Measurements from ENCODE around the gene ME1. TPM values are rescaled to one million over a fixed set of nuclear protein-coding genes. Genes with fewer than 3 reads are reported as not detected.
A peak's percentile ranks its signal among the peaks of the same experiment; 100 is the strongest.

Gene ME1
- total RNA-seq, 3 donors from 2014 or later = 2.6 to 10.4 (median 7.3) TPM

GRCh38 chr6:83431545-83432155 lies 799 bp upstream of the ME1 start:
- DNase-seq (peak; percentile 85 to 87 (median 87)), ATAC-seq (peak; percentile 82)
- Histone ChIP-seq H3K4me3 (no peak overlapping the region), H3K36me3 (ENCODE audit: low read depth) (no peaks in the 10 kb centered on the region), H3K4me1 (ENCODE audit: low read depth) (peaks cover 19% of the 10 kb centered on the region), H3K9me3 (no peaks in the 10 kb centered on the region)
- TF ChIP-seq CTCF (IDR thresholded peaks at IDR 0.05) = no peak
- intact Hi-C loops (cut with DNase I, micrococcal nuclease) = no loop called here

GRCh38 chr6:83429857-83430610 lies 817 bp downstream of the ME1 start:
- intact Hi-C loops (cut with DNase I, micrococcal nuclease) = no loop called here
- peaks cover 1% of the 10 kb centered on the region for H3K9me3 ChIP-seq
- H3K4me3 ChIP-seq = no peak overlapping the region
- DNase-seq (peak in 2 of 3 donors; percentile 23), ATAC-seq (peak; percentile 33)
- H3K4me1 ChIP-seq (ENCODE audit: low read depth) = peaks cover 19% of the 10 kb centered on the region
- no peaks in the 10 kb centered on the region for H3K36me3 ChIP-seq (ENCODE audit: low read depth)
- no peak for TF ChIP-seq CTCF (IDR thresholded peaks at IDR 0.05)

GRCh38 chr6:83429269-83429668 lies 1.6 kb downstream of the ME1 start:
- peaks cover 9% of the 10 kb centered on the region for H3K9me3 ChIP-seq
- DNase-seq (no peak), ATAC-seq (no peak)
- H3K4me1 ChIP-seq (ENCODE audit: low read depth) = peaks cover 12% of the 10 kb centered on the region
- no peak for TF ChIP-seq CTCF (IDR thresholded peaks at IDR 0.05)
- H3K4me3 ChIP-seq = no peak overlapping the region
- no peaks in the 10 kb centered on the region for H3K36me3 ChIP-seq (ENCODE audit: low read depth)
- intact Hi-C loops (cut with DNase I, micrococcal nuclease) = no loop called here

GRCh38 chr6:83424392-83425018 lies 6.3 kb downstream of the ME1 start:
- intact Hi-C loops (cut with DNase I, micrococcal nuclease) = no loop called here
- no peaks in the 10 kb centered on the region for H3K36me3 ChIP-seq (ENCODE audit: low read depth)

More at GRCh38 chr6:83424392-83425018, 6.3 kb downstream of the ME1 start:
- no peak for ATAC-seq
- Histone ChIP-seq H3K4me3 (no peak overlapping the region), H3K4me1 (ENCODE audit: low read depth) (no peaks in the 10 kb centered on the region), H3K9me3 (peaks cover 12% of the 10 kb centered on the region)
- no peak for DNase-seq
- no peak for TF ChIP-seq CTCF (IDR thresholded peaks at IDR 0.05)
